Measurements from ENCODE around the gene PXDN. TPM values are rescaled to one million over a fixed set of nuclear protein-coding genes. Genes with fewer than 3 reads are reported as not detected.

PXDN gene
- total RNA-seq, 4 donors from 2014 or later = 101 to 169 (median 134) TPM

GRCh38 chr2:1739961-1740715 is 4.2 kb downstream of the PXDN start:
- TF ChIP-seq CTCF (IDR thresholded peaks at IDR 0.05; ENCODE audit: low read depth) = no peak

DNA sequence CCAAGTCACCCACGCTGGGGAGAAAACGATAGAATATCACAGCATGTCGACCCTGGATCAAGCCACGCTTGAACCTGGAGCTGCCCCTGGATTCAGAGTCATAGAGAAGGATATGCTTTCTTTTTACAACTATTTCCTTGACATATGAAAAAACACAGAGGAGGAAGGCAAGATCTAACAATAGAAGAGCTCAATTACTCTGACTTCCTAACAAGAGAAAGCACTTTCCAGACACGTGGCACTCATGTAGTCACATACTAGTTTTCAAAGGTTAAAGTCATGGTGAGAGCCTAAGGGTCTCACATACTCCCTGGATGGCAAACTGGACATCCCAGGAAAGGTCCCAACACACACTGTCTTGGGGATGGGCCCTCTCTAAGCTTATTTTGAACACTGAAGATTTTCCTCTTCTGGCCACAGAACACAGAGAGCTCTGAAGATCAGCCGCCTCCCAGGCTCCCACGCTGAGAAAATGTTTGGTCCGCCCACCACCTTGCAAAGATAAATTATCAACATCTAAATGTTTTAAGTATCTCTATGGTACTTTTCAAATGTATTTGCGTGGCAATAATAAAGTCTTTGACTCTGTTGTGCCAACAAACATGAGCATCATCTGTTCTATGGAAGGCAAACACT is 4.9 kb downstream of the PXDN start:
- TF ChIP-seq CTCF (IDR thresholded peaks at IDR 0.05; ENCODE audit: low read depth) = no peak

DNA sequence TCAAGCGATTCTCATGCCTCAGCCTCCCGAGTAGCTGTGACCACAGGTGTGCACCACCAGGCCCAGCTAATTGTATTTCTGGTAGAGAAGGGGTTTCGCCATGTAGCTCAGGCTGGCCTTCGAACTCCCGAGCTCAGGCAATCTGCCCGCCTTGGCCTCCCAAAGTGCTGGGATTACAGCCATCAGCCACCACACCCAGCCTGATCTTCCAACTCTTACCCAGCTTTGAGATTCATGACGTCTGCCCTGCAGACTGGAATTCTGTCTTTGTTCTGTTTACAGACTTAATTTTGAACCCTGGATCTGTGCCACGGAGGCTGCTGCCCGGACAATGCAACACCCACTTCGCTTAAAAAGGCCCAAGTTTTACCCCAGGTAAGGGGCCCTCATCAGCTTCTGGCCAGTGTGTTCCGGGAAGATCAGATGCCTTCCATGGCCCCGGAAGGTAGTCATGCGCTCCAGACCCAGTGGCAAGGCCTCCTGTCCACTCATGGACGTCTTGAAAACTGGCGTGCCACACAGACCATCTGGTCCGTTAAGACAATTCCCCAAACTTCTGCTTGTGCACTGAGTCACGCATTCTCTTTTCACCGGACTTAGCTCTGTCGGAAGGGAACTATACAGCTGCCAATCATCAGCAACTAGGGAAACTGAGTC is 5.5 kb downstream of the PXDN start:
- TF ChIP-seq CTCF (IDR thresholded peaks at IDR 0.05; ENCODE audit: low read depth) = no peak

DNA sequence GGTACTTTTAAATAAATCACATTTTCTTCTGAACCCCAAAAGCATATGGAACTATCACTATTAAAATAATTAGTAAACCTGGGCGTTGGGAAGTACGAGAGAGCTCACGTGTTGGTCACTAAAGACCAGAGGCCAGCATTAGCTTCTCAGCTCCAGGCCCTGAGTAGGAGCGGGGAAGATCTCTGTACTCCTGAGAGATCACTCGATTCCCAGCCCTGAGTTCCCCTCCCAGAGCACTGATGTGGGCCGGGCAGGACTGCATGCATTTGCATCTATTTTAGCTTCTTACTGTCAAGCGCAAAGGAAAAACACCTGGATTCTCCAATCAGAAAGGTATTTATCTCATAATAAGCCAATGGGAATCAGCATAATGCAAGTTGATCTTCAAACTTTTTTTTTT is 6.2 kb downstream of the PXDN start:
- no peak for TF ChIP-seq CTCF (IDR thresholded peaks at IDR 0.05; ENCODE audit: low read depth)

GRCh38 chr2:1736997-1737480 is 7.3 kb downstream of the PXDN start:
- TF ChIP-seq CTCF (IDR thresholded peaks at IDR 0.05; ENCODE audit: low read depth) = no peak

DNA sequence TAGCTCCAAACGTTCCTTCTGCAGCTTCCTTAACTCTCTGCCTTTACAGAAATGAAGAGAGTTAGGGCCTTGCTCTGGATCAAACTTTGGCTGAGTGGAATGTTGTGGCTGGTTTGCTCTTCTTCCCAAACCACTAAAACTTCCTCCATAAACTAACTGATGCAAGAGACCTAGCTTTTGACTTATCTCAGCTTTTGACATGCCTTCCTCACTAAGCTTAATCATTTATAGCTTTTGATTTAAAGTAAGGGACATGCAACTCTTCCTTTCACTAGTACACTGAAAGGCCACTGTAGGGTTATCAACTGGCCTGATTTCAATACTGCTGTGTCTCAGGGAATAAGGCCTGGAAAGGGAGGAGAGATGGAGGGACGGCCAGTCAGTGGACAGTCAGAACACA is 8.3 kb downstream of the PXDN start:
- TF ChIP-seq CTCF (IDR thresholded peaks at IDR 0.05; ENCODE audit: low read depth) = no peak
